Liver (tissue), 9 donors: ENCODE measurements around the gene SLC9A3. TPM values are rescaled to one million over a fixed set of nuclear protein-coding genes. Genes with fewer than 3 reads are reported as not detected.

ENCODE experiments used
- DNase-seq: peaks from one replicate; pipeline ENCODE4 v3.0.0-alpha.2; 2017; ENCODE audit warnings: low spot score
- H3K27ac ChIP-seq, 2 donors: one replicate each; pipeline ENCODE4 v1.7.0; 2013; ENCODE audit warnings: inconsistent platforms in 2 of 2, low read length in 2 of 2, control low read depth in 1 of 2, low read depth in 1 of 2, mild to moderate bottlenecking in 1 of 2
- H3K27me3 ChIP-seq, 4 donors: one replicate each; pipeline versions ENCODE4 v1.6.1 to v1.7.0; 2013; ENCODE audit warnings: low read length in 3 of 4, inconsistent platforms in 1 of 4, mild to moderate bottlenecking in 1 of 4, moderate library complexity in 1 of 4; ENCODE audit not compliant: control insufficient read depth in 4 of 4, insufficient read depth in 4 of 4
- H3K36me3 ChIP-seq, 4 donors: one replicate each; pipeline versions ENCODE4 v1.6.1 to v1.7.0; 2013; ENCODE audit warnings: low read length in 3 of 4, mild to moderate bottlenecking in 3 of 4, low read depth in 1 of 4, moderate library complexity in 1 of 4; ENCODE audit not compliant: control insufficient read depth in 4 of 4, insufficient read depth in 3 of 4
- H3K4me1 ChIP-seq, 4 donors: one replicate each; pipeline versions ENCODE4 v1.6.1 to v1.7.0; 2013; ENCODE audit warnings: low read length in 3 of 4, mild to moderate bottlenecking in 3 of 4, moderate library complexity in 1 of 4; ENCODE audit not compliant: control insufficient read depth in 4 of 4, insufficient read depth in 4 of 4
- H3K4me3 ChIP-seq, 3 donors: one replicate each; pipeline versions ENCODE4 v1.6.1 to v1.7.0; 2013; ENCODE audit warnings: low read length in 3 of 3, control low read depth in 1 of 3, low read depth in 1 of 3, mild to moderate bottlenecking in 1 of 3
- H3K9ac ChIP-seq, 2 donors: one replicate each; pipeline ENCODE4 v1.7.0; 2013; ENCODE audit warnings: low read length in 2 of 2, mild to moderate bottlenecking in 2 of 2, moderate library complexity in 2 of 2, control low read depth in 1 of 2, low read depth in 1 of 2
- H3K9me3 ChIP-seq, 4 donors: one replicate each; pipeline versions ENCODE4 v1.6.1 to v1.7.0; 2013; ENCODE audit warnings: low read length in 3 of 4; ENCODE audit not compliant: control insufficient read depth in 4 of 4
- EGR1 ChIP-seq, 2 donors: IDR thresholded peaks; 2 replicates each; pipeline ENCODE4 v1.6.1; 2016 to 2018; ENCODE audit warnings: antibody characterized with exemption in 2 of 2, low read depth in 2 of 2
- FOXA1 ChIP-seq: IDR thresholded peaks from 2 replicates; pipeline ENCODE4 v1.6.1; 2016; ENCODE audit warnings: antibody characterized with exemption
- FOXA2 ChIP-seq: IDR thresholded peaks from 2 replicates; pipeline ENCODE4 v1.6.1; 2016; ENCODE audit warnings: antibody characterized with exemption
- HNF4A ChIP-seq, 2 donors: conservative IDR thresholded peaks; 2 replicates each; pipeline ENCODE4 v1.6.1; 2016; ENCODE audit warnings: antibody characterized with exemption in 2 of 2, mild to moderate bottlenecking in 2 of 2
- HNF4G ChIP-seq: IDR thresholded peaks from 2 replicates; pipeline ENCODE4 v1.6.1; 2016; ENCODE audit warnings: antibody characterized with exemption
- JUND ChIP-seq, 2 donors: IDR thresholded peaks; 2 replicates each; pipeline ENCODE4 v1.6.1; 2016; ENCODE audit warnings: antibody characterized with exemption in 2 of 2
- NR2F2 ChIP-seq: IDR thresholded peaks from 2 replicates; pipeline ENCODE4 v1.6.1; 2016; ENCODE audit warnings: antibody characterized with exemption
- RAD21 ChIP-seq, 2 donors: IDR thresholded peaks; 2 replicates each; pipeline ENCODE4 v1.6.1; 2016; ENCODE audit warnings: antibody characterized with exemption in 2 of 2, mild to moderate bottlenecking in 2 of 2
- RXRA ChIP-seq, 2 donors: IDR thresholded peaks; 2 replicates each; pipeline ENCODE4 v1.6.1; 2017 to 2018; ENCODE audit warnings: antibody characterized with exemption in 2 of 2, mild to moderate bottlenecking in 1 of 2
- SP1 ChIP-seq: IDR thresholded peaks from 2 replicates; pipeline ENCODE4 v1.6.1; 2018; ENCODE audit warnings: antibody characterized with exemption, mild to moderate bottlenecking
- TAF1 ChIP-seq: conservative IDR thresholded peaks from 2 replicates; pipeline ENCODE4 v1.6.1; 2016; ENCODE audit warnings: antibody characterized with exemption, mild to moderate bottlenecking
- YY1 ChIP-seq: IDR thresholded peaks from 2 replicates; pipeline ENCODE4 v1.6.1; 2016; ENCODE audit warnings: antibody characterized with exemption, mild to moderate bottlenecking
- WGBS: extraction: QIAGEN DNeasy Blood & Tissue Kit; methylation state at CpG from one replicate; pipeline ENCODE4 v1.1.7; 2013; 5-methylcytosine and 5-hydroxymethylcytosine counted together
- polyA plus RNA-seq, 2 donors: library from polyadenylated mRNA; stranded (reverse) in 1 of 2; unstranded in 1 of 2; fragments of 200-250 nt in 1 of 2; fragments of >200 nt in 1 of 2; fragmentation: Nextera tagmentation in 1 of 2; extraction: Ambion mirVana in 1 of 2; gene quantifications; one replicate each; pipeline versions ENCODE4 v1.2.1 to v1.2.3, GENCODE V29; 2013 to 2015
- total RNA-seq, 2 donors: library from RNA; depleted of rRNA; stranded (reverse); fragments of >200 nt; gene quantifications; one replicate each; pipeline ENCODE4 v1.2.3, GENCODE V29; 2014
- TF ChIP-seq, protein P1 (sequence below): IDR thresholded peaks from 2 replicates; pipeline ENCODE4 v1.6.1; 2016; ENCODE audit warnings: antibody characterized with exemption
- TF ChIP-seq, protein P2 (sequence below): IDR thresholded peaks from 2 replicates; pipeline ENCODE4 v1.6.1; 2016; ENCODE audit warnings: antibody characterized with exemption
- TF ChIP-seq, protein P3 (sequence below): IDR thresholded peaks from 2 replicates; pipeline ENCODE4 v1.6.1; 2016; ENCODE audit warnings: antibody characterized with exemption, mild to moderate bottlenecking
- TF ChIP-seq, protein P4 (sequence below): fragments of 150-350 bp; IDR thresholded peaks from 2 replicates; pipeline ENCODE4 v1.5.1; 2017; ENCODE audit warnings: improper control_type of control experiment, low read depth, low read length; ENCODE audit not compliant: missing input control
- donor health status: healthy.
- donor health status: healthy.
- donor health status: healthy.
- donor health status: healthy.
- donor health status: healthy.

The SLC9A3 gene
- total and polyA plus RNA-seq, 4 donors = 0.31 to 1.0 (median 0.67) TPM

DNA sequence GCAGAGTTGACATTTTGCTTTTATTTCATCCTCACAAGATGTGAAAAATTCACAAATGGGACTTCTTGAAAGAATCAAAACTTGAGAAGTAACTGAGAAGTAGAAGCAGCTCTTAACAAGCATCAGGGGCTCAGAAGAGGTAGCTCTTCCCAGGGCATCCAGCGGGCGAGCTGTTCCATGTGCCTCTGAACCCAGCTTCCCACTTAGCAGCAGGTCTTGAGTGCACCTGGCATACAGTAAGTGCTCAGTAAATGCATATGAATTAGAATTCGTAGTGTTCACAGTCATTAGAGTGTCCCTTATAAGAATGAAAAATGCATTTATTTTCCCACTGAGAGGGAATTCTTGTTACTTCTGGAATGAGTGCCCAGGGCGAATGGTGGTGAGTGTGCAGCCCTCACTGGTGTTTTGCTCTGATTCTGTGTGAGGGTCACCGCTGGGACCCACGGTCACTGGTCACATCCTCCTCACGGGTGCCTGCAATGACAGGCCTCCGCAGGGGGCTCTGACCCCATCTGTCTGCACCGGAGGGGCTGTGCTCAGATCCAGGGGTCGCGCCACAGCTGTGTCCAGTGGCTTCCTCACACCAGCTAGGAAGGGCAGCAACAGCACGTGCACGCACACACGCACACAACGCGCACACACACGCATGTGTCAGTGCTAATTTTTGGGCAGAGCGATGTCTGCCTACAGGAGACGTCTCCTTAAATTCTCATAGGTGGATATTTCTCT is 54.3 kb downstream of the SLC9A3 start:
- H3K9me3 ChIP-seq = no peaks in the 10 kb centered on the region
- DNase-seq = no peak
- peaks cover 12 to 25% (median 18%) of the 10 kb centered on the region in 4 donors for H3K4me1 ChIP-seq
- TF ChIP-seq TAF1 (no peak), JUND (IDR thresholded peaks at IDR 0.05) (no peak), RAD21 (IDR thresholded peaks at IDR 0.05) (no peak), RXRA (IDR thresholded peaks at IDR 0.05) (no peak), NR2F2 (no peak), SP1 (no peak), FOXA2 (no peak), EGR1 (IDR thresholded peaks at IDR 0.05; ENCODE audit: low read depth in 2 of 2) (no peak), HNF4G (no peak), HNF4A (conservative IDR thresholded peaks at IDR 0.05) (no peak)
- TF ChIP-seq, protein P1, sequence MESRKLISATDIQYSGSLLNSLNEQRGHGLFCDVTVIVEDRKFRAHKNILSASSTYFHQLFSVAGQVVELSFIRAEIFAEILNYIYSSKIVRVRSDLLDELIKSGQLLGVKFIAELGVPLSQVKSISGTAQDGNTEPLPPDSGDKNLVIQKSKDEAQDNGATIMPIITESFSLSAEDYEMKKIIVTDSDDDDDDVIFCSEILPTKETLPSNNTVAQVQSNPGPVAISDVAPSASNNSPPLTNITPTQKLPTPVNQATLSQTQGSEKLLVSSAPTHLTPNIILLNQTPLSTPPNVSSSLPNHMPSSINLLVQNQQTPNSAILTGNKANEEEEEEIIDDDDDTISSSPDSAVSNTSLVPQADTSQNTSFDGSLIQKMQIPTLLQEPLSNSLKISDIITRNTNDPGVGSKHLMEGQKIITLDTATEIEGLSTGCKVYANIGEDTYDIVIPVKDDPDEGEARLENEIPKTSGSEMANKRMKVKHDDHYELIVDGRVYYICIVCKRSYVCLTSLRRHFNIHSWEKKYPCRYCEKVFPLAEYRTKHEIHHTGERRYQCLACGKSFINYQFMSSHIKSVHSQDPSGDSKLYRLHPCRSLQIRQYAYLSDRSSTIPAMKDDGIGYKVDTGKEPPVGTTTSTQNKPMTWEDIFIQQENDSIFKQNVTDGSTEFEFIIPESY = no peak
- TF ChIP-seq, protein P2, sequence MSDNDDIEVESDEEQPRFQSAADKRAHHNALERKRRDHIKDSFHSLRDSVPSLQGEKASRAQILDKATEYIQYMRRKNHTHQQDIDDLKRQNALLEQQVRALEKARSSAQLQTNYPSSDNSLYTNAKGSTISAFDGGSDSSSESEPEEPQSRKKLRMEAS = no peak
- H3K27me3 ChIP-seq = no peaks in the 10 kb centered on the region
- no peak overlapping the region for H3K27ac ChIP-seq
- H3K4me3 ChIP-seq = no peak overlapping the region
- H3K9ac ChIP-seq = no peak overlapping the region
- 94% methylated on average over 19 of the region's 19 CpGs for WGBS
- H3K36me3 ChIP-seq = peaks cover 0 to 20% (median 14%) of the 10 kb centered on the region in 4 donors

DNA sequence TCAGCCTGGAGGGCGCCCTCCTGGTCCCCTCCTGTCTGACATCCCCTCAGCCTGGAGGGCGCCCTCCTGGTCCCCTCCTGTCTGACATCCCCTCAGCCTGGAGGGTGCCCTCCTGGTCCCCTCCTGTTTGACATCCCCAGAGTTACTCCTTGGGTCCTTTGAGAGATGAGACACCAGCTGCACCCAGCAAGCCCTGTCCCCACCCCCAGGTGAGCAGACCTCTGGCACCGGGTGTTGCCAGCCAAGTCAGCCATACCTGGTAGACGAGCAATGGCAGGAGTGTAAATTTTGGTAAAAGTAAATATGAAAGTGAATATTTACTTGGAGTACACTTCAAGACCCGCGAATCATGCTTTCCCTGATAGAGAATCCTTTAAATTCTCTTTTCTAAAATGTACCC is 55.8 kb downstream of the SLC9A3 start:
- TF ChIP-seq FOXA2 (no peak), HNF4A (conservative IDR thresholded peaks at IDR 0.05) (no peak), RAD21 (IDR thresholded peaks at IDR 0.05) (no peak), FOXA1 (no peak), YY1 (no peak), HNF4G (no peak), SP1 (no peak), NR2F2 (no peak)
- TF ChIP-seq, protein P1 = no peak
- TF ChIP-seq, protein P3, sequence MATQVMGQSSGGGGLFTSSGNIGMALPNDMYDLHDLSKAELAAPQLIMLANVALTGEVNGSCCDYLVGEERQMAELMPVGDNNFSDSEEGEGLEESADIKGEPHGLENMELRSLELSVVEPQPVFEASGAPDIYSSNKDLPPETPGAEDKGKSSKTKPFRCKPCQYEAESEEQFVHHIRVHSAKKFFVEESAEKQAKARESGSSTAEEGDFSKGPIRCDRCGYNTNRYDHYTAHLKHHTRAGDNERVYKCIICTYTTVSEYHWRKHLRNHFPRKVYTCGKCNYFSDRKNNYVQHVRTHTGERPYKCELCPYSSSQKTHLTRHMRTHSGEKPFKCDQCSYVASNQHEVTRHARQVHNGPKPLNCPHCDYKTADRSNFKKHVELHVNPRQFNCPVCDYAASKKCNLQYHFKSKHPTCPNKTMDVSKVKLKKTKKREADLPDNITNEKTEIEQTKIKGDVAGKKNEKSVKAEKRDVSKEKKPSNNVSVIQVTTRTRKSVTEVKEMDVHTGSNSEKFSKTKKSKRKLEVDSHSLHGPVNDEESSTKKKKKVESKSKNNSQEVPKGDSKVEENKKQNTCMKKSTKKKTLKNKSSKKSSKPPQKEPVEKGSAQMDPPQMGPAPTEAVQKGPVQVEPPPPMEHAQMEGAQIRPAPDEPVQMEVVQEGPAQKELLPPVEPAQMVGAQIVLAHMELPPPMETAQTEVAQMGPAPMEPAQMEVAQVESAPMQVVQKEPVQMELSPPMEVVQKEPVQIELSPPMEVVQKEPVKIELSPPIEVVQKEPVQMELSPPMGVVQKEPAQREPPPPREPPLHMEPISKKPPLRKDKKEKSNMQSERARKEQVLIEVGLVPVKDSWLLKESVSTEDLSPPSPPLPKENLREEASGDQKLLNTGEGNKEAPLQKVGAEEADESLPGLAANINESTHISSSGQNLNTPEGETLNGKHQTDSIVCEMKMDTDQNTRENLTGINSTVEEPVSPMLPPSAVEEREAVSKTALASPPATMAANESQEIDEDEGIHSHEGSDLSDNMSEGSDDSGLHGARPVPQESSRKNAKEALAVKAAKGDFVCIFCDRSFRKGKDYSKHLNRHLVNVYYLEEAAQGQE = no peak
- TF ChIP-seq, protein P4, sequence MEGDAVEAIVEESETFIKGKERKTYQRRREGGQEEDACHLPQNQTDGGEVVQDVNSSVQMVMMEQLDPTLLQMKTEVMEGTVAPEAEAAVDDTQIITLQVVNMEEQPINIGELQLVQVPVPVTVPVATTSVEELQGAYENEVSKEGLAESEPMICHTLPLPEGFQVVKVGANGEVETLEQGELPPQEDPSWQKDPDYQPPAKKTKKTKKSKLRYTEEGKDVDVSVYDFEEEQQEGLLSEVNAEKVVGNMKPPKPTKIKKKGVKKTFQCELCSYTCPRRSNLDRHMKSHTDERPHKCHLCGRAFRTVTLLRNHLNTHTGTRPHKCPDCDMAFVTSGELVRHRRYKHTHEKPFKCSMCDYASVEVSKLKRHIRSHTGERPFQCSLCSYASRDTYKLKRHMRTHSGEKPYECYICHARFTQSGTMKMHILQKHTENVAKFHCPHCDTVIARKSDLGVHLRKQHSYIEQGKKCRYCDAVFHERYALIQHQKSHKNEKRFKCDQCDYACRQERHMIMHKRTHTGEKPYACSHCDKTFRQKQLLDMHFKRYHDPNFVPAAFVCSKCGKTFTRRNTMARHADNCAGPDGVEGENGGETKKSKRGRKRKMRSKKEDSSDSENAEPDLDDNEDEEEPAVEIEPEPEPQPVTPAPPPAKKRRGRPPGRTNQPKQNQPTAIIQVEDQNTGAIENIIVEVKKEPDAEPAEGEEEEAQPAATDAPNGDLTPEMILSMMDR = no peak
- Histone ChIP-seq H3K4me1 (peaks cover 5 to 15% (median 10%) of the 10 kb centered on the region in 4 donors), H3K9ac (no peak overlapping the region), H3K9me3 (no peaks in the 10 kb centered on the region), H3K27me3 (no peaks in the 10 kb centered on the region), H3K36me3 (peaks cover 4 to 31% (median 21%) of the 10 kb centered on the region in 4 donors), H3K4me3 (no peak overlapping the region), H3K27ac (no peak overlapping the region)
- no peak for DNase-seq
- 94% methylated on average over 5 of the region's 6 CpGs for WGBS
